Activated CD4-positive, alpha-beta memory T cell treated with anti-CD3 and anti-CD28 coated beads, Interleukin-2, amount 10 ng/mL, durations not matched to agents 7 days and 5 days (primary cell): Measurements from ENCODE around the gene KLHL14. TPM values are rescaled to one million over a fixed set of nuclear protein-coding genes. Genes with fewer than 3 reads are reported as not detected.

Source experiments
- CTCF ChIA-PET: fragments of 350-600 bp; sonication (Branson Sonifier 250); formaldehyde crosslinking; loops from one replicate; lab custom pipeline; 2021; ENCODE audit warnings: antibody characterized with exemption, inconsistent platforms; lab: Charles Lee
- POLR2A ChIA-PET: fragments of 350-600 bp; sonication (Branson Sonifier 250); formaldehyde crosslinking; loops from one replicate; lab custom pipeline; 2021; ENCODE audit warnings: antibody characterized with exemption; lab: Charles Lee
- DNase-seq: peaks from one replicate; pipeline ENCODE4 v3.0.0-alpha.2; 2020
- H3K27ac Mint-ChIP-seq: one replicate; pipeline ENCODE4 v1.8.0; 2021; ENCODE audit warnings: mild to moderate bottlenecking, mixed read lengths
- H3K27me3 Mint-ChIP-seq: one replicate; pipeline ENCODE4 v1.8.0; 2021; ENCODE audit warnings: mixed read lengths
- H3K36me3 Mint-ChIP-seq: one replicate; pipeline ENCODE4 v1.8.0; 2021; ENCODE audit warnings: low read depth, mixed read lengths
- H3K4me1 Mint-ChIP-seq: one replicate; pipeline ENCODE4 v1.8.0; 2021; ENCODE audit warnings: mixed read lengths
- H3K4me3 Mint-ChIP-seq: one replicate; pipeline ENCODE4 v1.8.0; 2021; ENCODE audit warnings: mild to moderate bottlenecking, mixed read lengths
- H3K9me3 Mint-ChIP-seq: one replicate; pipeline ENCODE4 v1.8.0; 2021; ENCODE audit warnings: mixed read lengths
- total RNA-seq, 2 experiments: library from RNA; stranded (reverse); gene quantifications; one replicate each; pipeline ENCODE4 v1.2.3, GENCODE V29; 2021

The KLHL14 gene
- total RNA-seq, 2 experiments from 2014 or later: not detected

DNA sequence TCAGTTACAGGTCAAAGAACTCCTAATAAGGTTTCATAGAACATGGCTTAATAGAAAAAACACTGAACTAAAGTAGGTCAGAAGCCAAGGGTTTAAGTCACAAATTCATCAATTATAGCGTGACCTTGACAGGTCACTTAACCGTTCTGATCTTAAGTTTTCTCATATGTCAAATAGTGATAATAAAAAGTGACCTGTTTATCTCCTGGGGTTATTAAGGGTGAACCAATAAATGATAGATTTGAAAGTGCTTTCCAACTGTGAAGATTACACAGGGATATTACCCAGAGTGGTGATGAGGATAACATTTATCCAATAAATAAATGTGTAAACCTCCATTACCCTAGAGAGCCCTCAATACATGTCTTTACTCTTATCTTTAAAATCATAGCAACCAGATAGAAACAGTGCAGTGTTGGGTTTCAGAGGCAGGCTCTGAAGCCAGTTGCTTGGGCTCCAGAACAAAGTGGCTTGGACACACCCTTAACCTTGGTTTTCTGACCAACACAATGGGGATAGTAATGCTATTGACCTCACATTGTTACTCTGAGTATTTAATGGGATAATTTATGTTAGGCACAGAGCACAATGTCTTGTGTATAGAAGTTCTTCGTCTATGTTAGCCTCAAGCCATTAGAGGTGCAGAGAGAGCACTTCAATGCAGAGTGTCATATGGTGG, 48.6 kb downstream of the KLHL14 start:
- CTCF ChIA-PET: no interaction called here
- no peak overlapping the region for H3K4me3 Mint-ChIP-seq

DNA sequence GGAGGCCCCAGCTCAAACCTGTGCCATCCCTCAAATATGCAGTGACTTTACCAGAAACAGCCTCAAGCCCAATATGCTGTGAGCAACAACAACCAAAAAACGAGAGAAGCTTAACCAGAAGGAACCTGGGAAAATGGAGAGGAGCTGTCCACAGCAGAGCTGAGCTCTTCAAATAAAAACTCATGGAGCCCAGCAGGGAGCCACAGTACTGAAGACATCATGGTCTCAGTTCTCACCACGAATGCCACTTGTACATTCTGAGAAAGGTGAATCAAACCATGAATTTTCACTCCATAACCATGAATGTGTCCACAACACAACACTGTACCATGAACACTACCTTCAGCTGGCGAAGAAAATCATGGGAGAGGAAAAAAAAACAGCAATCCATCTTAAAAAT, 50.5 kb downstream of the KLHL14 start:
- H3K27ac Mint-ChIP-seq: no peak overlapping the region
- no peak for DNase-seq
- no peaks in the 10 kb centered on the region for H3K27me3 Mint-ChIP-seq
- no peaks in the 10 kb centered on the region for H3K4me1 Mint-ChIP-seq
- ChIA-PET CTCF (no interaction called here), POLR2A (no interaction called here)
- no peaks in the 10 kb centered on the region for H3K36me3 Mint-ChIP-seq
- H3K4me3 Mint-ChIP-seq: no peak overlapping the region
- H3K9me3 Mint-ChIP-seq: no peaks in the 10 kb centered on the region

More for the DNA sequence above, 48.6 kb downstream of the KLHL14 start:
- Mint-ChIP-seq H3K27ac (no peak overlapping the region), H3K36me3 (no peaks in the 10 kb centered on the region), H3K4me1 (no peaks in the 10 kb centered on the region), H3K9me3 (no peaks in the 10 kb centered on the region), H3K27me3 (no peaks in the 10 kb centered on the region)
- POLR2A ChIA-PET: no interaction called here
- DNase-seq: no peak

DNA sequence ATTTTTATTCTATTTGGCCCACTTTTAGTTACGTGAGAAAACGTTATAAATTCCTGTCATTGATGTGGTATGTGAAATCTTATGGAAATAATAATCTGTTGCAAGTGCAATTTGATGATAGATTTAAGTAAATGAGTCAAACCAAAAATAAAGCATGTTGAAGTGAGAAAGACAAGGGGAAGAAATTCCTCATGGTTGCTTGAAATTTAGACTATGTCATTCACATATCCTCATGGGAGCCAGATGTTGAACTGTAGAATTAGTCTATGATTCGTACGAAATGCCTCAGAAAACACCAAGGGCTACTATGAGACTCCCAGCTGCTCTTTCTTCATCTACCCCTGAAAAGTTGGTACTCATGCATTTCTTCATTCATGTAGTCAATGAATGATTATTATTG, 55.7 kb downstream of the KLHL14 start:
- no peak for DNase-seq
- H3K4me1 Mint-ChIP-seq: no peaks in the 10 kb centered on the region
- no peaks in the 10 kb centered on the region for H3K36me3 Mint-ChIP-seq
- CTCF ChIA-PET: no interaction called here
- no peaks in the 10 kb centered on the region for H3K27me3 Mint-ChIP-seq
- POLR2A ChIA-PET: no interaction called here
- H3K4me3 Mint-ChIP-seq: no peak overlapping the region
- H3K27ac Mint-ChIP-seq: no peak overlapping the region
- H3K9me3 Mint-ChIP-seq: no peaks in the 10 kb centered on the region

DNA sequence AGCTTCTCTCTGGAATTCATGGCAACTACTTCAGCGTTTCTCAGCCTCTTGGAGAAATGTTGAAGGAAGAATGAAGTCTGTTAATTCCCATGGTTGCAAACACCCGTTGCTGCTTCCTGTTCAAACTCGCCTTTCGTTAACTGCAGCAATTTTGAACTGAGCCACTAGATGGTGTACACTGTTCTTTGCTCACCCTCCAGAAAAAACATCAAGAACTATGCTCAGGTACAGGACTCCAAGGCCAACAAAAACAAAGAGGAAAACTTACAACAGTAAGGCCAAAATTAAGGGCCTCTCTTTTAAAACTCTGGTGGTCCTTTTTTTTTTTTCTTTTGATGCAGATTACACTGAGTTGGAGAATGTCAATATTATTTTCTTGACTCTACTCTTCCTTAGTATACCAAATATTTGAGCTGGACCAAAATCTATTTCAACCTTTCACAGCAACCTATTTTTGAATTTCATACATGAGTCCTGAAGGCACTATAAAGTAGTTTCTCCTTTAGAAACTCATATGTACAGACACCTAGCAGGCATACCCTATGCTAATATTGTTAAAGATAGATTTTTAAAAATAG, 58.2 kb downstream of the KLHL14 start:
- Mint-ChIP-seq H3K27me3 (no peaks in the 10 kb centered on the region), H3K27ac (no peak overlapping the region), H3K9me3 (no peaks in the 10 kb centered on the region), H3K4me1 (no peaks in the 10 kb centered on the region), H3K36me3 (no peaks in the 10 kb centered on the region), H3K4me3 (no peak overlapping the region)
- ChIA-PET POLR2A (no interaction called here), CTCF (interaction anchor here (1.2 kb wide), 2 partner anchors 19 to 32 kb away, joined by 3 read pairs; no protein-coding TSS in a partner anchor)
- DNase-seq: peak; percentile 20

DNA sequence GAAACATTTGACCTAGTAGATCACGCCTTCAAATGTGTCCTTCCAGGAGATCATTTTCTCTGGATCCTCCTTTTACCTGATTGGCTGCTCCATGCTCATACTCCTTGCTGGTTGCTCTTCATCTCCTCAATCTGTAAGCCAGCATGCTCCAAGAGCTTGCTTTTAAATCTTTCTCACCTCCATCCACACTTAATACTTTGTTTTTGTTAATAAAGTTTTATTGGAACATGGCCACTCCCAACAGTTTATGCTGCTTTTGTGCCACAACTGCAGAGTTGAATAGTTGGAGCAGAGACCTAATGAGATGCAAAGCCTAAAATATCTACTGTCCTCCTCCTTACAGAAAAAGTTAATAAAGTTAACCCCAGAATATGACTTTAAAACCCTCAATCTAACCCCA, 60.0 kb downstream of the KLHL14 start:
- H3K27ac Mint-ChIP-seq: no peak overlapping the region
- no peaks in the 10 kb centered on the region for H3K27me3 Mint-ChIP-seq
- H3K4me1 Mint-ChIP-seq: no peaks in the 10 kb centered on the region
- ChIA-PET CTCF (no interaction called here), POLR2A (no interaction called here)
- DNase-seq: no peak
- no peak overlapping the region for H3K4me3 Mint-ChIP-seq
- no peaks in the 10 kb centered on the region for H3K36me3 Mint-ChIP-seq
- H3K9me3 Mint-ChIP-seq: no peaks in the 10 kb centered on the region

DNA sequence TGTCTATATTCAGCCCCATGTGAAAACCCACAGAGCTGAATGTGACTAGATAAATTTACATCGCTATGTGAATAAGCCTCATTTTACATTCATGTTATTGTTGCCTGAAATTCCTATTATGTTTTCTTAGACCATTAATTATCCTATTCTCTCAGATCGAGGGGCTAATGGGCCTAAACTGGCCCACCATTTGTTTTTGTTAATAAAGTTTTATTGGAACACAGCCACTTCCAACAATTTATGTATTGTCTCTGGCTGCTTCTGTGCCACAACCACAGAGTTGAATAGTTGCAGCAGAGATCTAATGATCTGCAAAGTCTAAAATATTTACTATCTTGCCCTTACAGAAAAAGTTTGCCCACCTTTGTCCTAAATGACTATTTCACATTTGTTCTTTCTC, 61.0 kb downstream of the KLHL14 start:
- no peak overlapping the region for H3K4me3 Mint-ChIP-seq
- H3K36me3 Mint-ChIP-seq: no peaks in the 10 kb centered on the region
- no peaks in the 10 kb centered on the region for H3K9me3 Mint-ChIP-seq
- no peak overlapping the region for H3K27ac Mint-ChIP-seq
- no peaks in the 10 kb centered on the region for H3K27me3 Mint-ChIP-seq
- no peaks in the 10 kb centered on the region for H3K4me1 Mint-ChIP-seq
- DNase-seq: no peak
- ChIA-PET CTCF (no interaction called here), POLR2A (no interaction called here)

DNA sequence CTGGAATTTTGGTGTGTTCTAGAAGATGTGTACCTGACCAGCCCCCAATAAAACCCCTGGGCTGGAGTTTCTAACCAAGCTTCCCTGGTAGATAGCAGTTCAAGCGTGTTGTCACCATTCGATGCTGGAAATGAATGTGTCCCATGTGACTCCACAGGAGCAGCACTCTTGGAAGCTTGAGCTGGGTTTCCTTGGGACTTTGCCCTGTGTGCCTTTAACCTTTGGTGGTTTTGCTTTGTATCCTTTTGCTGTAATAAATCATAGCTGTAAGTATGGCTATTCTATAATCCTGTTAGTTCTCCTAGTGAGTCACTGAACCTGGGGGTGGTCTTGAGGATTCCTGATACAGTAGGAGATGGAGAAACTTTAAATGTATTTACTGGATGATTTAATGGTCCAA, 65.2 kb downstream of the KLHL14 start:
- no peaks in the 10 kb centered on the region for H3K9me3 Mint-ChIP-seq

DNA sequence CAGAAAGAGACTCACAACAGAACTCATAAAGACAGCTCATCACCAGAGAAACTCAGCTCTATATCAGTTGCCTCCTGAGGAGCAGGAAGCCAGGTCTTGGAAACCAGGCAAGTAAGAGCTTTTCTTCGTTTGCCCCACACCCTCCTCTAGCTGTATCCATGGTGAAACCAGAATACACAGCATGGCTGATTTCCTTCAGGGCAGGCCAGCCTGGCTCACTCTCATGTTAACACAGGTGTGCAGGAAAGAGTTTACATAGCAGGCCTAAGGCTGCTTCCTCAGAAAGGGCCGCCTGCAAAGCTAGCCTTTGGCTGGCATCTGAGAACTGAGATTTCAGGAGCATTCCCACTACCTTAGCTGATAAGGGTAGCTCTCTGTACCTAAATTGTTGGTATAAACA, 65.7 kb downstream of the KLHL14 start:
- POLR2A ChIA-PET: no interaction called here
- no peak for DNase-seq
- H3K4me1 Mint-ChIP-seq: no peaks in the 10 kb centered on the region
- H3K4me3 Mint-ChIP-seq: no peak overlapping the region
- CTCF ChIA-PET: no interaction called here
- H3K27ac Mint-ChIP-seq: no peak overlapping the region
- no peaks in the 10 kb centered on the region for H3K36me3 Mint-ChIP-seq
- H3K9me3 Mint-ChIP-seq: no peaks in the 10 kb centered on the region
- H3K27me3 Mint-ChIP-seq: no peaks in the 10 kb centered on the region

More for the DNA sequence above, 65.2 kb downstream of the KLHL14 start:
- POLR2A ChIA-PET: no interaction called here
- Mint-ChIP-seq H3K36me3 (no peaks in the 10 kb centered on the region), H3K27me3 (no peaks in the 10 kb centered on the region), H3K27ac (no peak overlapping the region), H3K4me3 (no peak overlapping the region), H3K4me1 (no peaks in the 10 kb centered on the region)
- CTCF ChIA-PET: no interaction called here
- DNase-seq: no peak

DNA sequence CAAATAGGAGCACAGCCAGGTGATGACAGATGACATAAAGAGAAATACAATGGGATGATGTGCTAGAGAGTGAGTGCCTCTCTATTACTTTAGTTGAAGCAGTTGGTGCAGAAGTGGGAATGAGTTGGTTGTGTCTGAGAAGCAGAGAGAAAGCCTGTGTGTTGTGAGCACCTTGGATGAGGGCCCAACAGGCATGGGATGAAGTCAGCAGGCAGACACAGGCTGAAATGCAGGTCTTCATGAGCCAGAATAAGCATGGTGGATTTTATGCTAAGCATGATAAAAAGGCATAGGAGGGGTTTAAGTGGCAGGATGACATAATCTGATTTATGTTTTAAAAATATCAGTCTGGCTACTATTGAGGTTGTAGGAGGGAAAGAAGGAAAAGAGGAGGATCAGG, 71.5 kb downstream of the KLHL14 start:
- no peak overlapping the region for H3K4me3 Mint-ChIP-seq
- POLR2A ChIA-PET: no interaction called here
- no peaks in the 10 kb centered on the region for H3K36me3 Mint-ChIP-seq
- DNase-seq: no peak
- no peaks in the 10 kb centered on the region for H3K9me3 Mint-ChIP-seq
- H3K4me1 Mint-ChIP-seq: no peaks in the 10 kb centered on the region
- CTCF ChIA-PET: no interaction called here
- no peak overlapping the region for H3K27ac Mint-ChIP-seq
- H3K27me3 Mint-ChIP-seq: no peaks in the 10 kb centered on the region

DNA sequence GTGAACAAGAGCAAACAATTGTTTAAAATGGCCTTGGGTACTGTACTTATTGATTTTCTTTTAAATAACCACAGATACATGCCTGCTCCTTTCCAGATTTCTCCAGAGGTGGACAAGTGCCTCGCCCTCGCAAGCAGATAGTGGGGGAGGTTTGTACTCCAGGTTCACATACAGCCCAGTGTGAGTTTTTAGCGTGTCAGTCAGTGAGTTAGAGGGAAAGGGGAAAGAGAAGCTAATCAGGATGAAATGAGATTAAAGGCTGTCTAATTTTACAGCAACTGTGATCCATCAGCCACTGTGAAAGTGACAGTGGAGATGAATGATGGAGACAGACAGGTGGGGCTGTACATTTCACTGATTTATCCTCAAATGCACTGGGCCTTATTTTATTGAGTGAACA, 74.7 kb downstream of the KLHL14 start:
- no peaks in the 10 kb centered on the region for H3K36me3 Mint-ChIP-seq
- no peak overlapping the region for H3K27ac Mint-ChIP-seq
- H3K4me1 Mint-ChIP-seq: no peaks in the 10 kb centered on the region
- POLR2A ChIA-PET: no interaction called here
- H3K27me3 Mint-ChIP-seq: no peaks in the 10 kb centered on the region
- CTCF ChIA-PET: no interaction called here
- no peak for DNase-seq
- H3K9me3 Mint-ChIP-seq: no peaks in the 10 kb centered on the region
- no peak overlapping the region for H3K4me3 Mint-ChIP-seq

DNA sequence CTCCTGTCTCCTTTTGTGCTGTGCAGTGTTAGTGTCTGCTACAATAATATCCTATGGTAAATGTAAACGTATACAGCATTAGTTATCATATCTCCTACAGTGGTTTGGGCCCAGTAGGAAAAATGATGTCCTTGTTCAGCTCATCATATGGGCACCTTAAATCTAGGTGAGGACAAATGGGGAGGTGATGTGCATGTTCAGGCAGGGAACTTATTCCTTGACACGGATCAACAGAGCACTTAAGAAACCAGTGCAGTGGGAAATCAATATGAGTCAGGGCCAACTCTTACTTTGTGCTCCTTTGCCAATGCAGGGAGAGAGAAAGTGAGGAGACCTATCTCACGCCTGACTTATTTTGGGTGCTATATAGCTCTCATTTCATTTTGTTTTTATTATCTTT, 76.4 kb downstream of the KLHL14 start:
- Mint-ChIP-seq H3K27me3 (no peaks in the 10 kb centered on the region), H3K4me1 (no peaks in the 10 kb centered on the region)

DNA sequence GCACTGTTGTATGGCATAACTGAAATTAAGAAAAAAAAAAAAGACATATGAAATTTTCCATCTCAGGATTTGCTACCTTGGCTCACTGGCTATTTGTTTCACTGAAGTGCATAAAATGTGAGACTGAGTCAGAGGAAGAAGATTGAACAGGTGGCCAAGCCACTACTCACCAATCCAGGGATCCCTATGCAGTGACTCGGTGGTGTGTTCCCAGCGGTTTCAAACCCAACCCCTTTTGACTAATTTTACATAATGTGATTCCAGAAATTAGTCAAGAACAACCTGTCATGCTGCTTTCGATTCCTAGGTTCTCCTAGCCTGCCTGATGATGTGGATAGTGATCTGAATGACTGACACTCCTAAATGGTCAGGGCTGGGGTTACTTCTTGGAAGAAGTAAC, 77.3 kb downstream of the KLHL14 start:
- DNase-seq: no peak
- Mint-ChIP-seq H3K9me3 (no peaks in the 10 kb centered on the region), H3K36me3 (no peaks in the 10 kb centered on the region), H3K27ac (no peak overlapping the region), H3K4me1 (no peaks in the 10 kb centered on the region), H3K27me3 (no peaks in the 10 kb centered on the region), H3K4me3 (no peak overlapping the region)
- ChIA-PET CTCF (interaction anchor here (1.0 kb wide), 1 partner anchor 19 kb away, joined by 3 read pairs; no protein-coding TSS in a partner anchor), POLR2A (no interaction called here)

More for the DNA sequence above, 76.4 kb downstream of the KLHL14 start:
- no peaks in the 10 kb centered on the region for H3K36me3 Mint-ChIP-seq
- ChIA-PET POLR2A (no interaction called here), CTCF (interaction anchor here (1.0 kb wide), 1 partner anchor 18 kb away, joined by 3 read pairs; no protein-coding TSS in a partner anchor)
- no peaks in the 10 kb centered on the region for H3K9me3 Mint-ChIP-seq
- no peak for DNase-seq
- H3K27ac Mint-ChIP-seq: no peak overlapping the region
- H3K4me3 Mint-ChIP-seq: no peak overlapping the region

DNA sequence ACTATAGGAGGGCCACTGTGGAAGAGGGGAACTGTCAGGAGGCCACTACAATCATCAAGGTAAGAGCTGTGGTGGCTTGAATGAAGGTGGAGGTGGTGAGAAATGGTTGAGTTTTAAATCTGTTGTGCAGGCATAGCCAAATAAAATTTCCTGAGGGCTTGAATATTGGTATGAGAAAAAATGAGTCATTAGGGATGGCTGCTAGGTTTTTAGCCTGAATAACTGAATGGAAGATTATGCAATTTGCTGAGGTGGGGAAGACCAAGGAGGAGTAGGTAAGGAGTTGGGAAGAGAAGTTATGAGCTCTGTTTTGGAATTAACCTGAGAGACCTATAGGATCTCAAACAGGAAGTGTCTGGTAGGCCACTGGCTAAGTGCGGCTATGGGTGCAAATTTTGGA, 84.0 kb downstream of the KLHL14 start:
- Mint-ChIP-seq H3K9me3 (no peaks in the 10 kb centered on the region), H3K4me1 (no peaks in the 10 kb centered on the region), H3K36me3 (no peaks in the 10 kb centered on the region), H3K27ac (no peak overlapping the region), H3K27me3 (no peaks in the 10 kb centered on the region), H3K4me3 (no peak overlapping the region)
- ChIA-PET CTCF (no interaction called here), POLR2A (no interaction called here)
- no peak for DNase-seq

DNA sequence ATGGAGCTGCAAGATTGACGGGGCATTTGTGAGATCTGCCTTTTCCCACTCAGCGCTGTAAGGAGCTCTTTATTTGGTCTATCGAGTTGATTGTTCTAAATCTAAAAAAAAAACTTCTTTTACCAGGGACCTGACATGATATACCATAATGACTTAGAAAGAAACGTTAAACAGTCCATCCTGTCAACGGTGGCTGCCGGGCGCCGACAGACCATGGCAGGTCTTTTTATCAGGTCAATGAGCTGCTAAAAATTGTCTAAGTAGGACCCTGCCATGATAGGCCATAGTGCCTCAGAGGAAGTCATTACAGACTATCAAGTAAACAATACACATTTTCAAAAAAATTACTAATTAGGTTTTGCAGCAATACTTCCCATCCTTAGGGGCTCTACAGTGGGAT, 87.9 kb downstream of the KLHL14 start:
- H3K27ac Mint-ChIP-seq: no peak overlapping the region
- no peak for DNase-seq
- no peaks in the 10 kb centered on the region for H3K36me3 Mint-ChIP-seq
- H3K27me3 Mint-ChIP-seq: no peaks in the 10 kb centered on the region
- ChIA-PET POLR2A (no interaction called here), CTCF (no interaction called here)
- no peaks in the 10 kb centered on the region for H3K9me3 Mint-ChIP-seq
- no peak overlapping the region for H3K4me3 Mint-ChIP-seq
- H3K4me1 Mint-ChIP-seq: no peaks in the 10 kb centered on the region
